ENCODE measurements around the gene SLC45A1. TPM values are rescaled to one million over a fixed set of nuclear protein-coding genes. Genes with fewer than 3 reads are reported as not detected.

The SLC45A1 gene
- total and polyA plus RNA-seq, 9 of the 15 experiments (the other 6 are each of a cell fraction or from before 2014, with no cell fraction given) = not detected

GRCh38 chr1:8337776-8338525 lies 20.0 kb downstream of the SLC45A1 start:
- POLR2A ChIA-PET = no interaction called here

More at GRCh38 chr1:8337776-8338525, 20.0 kb downstream of the SLC45A1 start:
- intact Hi-C loops (cut with micrococcal nuclease) (no loop called here), in situ Hi-C loops (cut with MboI) (no loop called here)
- CTCF ChIA-PET (ENCODE audit: low intra/inter-chr PET ratio) = interaction anchor here (0.6 kb wide), 1 partner anchor 10 kb away, joined by 3 read pairs; no protein-coding TSS in a partner anchor
- no peaks in the 10 kb centered on the region for H3K9me1 ChIP-seq (ENCODE audit: control insufficient read depth, insufficient read depth, low read length)
- H3K4me1 ChIP-seq (replicated peaks in 1 of 2; ENCODE audit: control insufficient read depth in 2 of 2, insufficient read depth in 2 of 2, low read length in 2 of 2) = peaks cover 0 to 5% of the 10 kb centered on the region in 2 experiments; a peak in 1 of 5 replicates
- FAIRE-seq (no peak), ATAC-seq (no peak), DNase-seq (ENCODE audit: extremely low read depth in 1 of 4, low spot score in 3 of 4) (no peak)
- BruUV-seq (replicated peaks) = no TSS peak
- no peaks in the 10 kb centered on the region for H3K36me3 ChIP-seq (ENCODE audit: control insufficient read depth, insufficient read depth, low read length)
- no peak overlapping the region for H3K27ac ChIP-seq (ENCODE audit: extremely low read depth, low read depth, low read length)
- no peak overlapping the region for H3K4me3 ChIP-seq
- no peaks in the 10 kb centered on the region for H3K9me3 ChIP-seq (replicated peaks; ENCODE audit: control insufficient read depth, insufficient read depth, low read depth, low read length)
- H4K20me1 ChIP-seq (replicated peaks; ENCODE audit: control insufficient read depth, insufficient read depth, low read length) = no peaks in the 10 kb centered on the region; the same call in 1 of the 2 replicates
- H3K27me3 ChIP-seq (ENCODE audit: control insufficient read depth in 2 of 2, insufficient read depth in 2 of 2, low read length in 2 of 2) = peaks cover 56 to 81% of the 10 kb centered on the region in 2 experiments
- no peak overlapping the region for H2AFZ ChIP-seq (ENCODE audit: low read depth, low read length)
- no peaks in the 10 kb centered on the region for H3K79me2 ChIP-seq (ENCODE audit: control insufficient read depth, insufficient read depth, low read length)
- no peak overlapping the region for H3K9ac ChIP-seq (ENCODE audit: insufficient read depth in 1 of 2, low read depth in 2 of 2, low read length in 2 of 2)
- WGBS (ENCODE audit: insufficient coverage, low coverage, missing lambda C conversion rate) = 12% methylated on average over 25 of the region's 25 CpGs
- H3K4me2 ChIP-seq (ENCODE audit: insufficient read depth, low read length) = no peak overlapping the region
- no peak for TF ChIP-seq HDGF (IDR thresholded peaks at IDR 0.05)
- no peak for TF ChIP-seq MNT (conservative IDR thresholded peaks at IDR 0.05)
- no peak for TF ChIP-seq ZBED1 (IDR thresholded peaks at IDR 0.05)
- no peak for TF ChIP-seq ZNF41 (CRISPR knock-in tag; conservative IDR thresholded peaks at IDR 0.05)
- TF ChIP-seq ZNF766 (CRISPR knock-in tag; conservative IDR thresholded peaks at IDR 0.05) = no peak
- no peak for TF ChIP-seq NFIX (CRISPR knock-in tag; IDR thresholded peaks at IDR 0.05; ENCODE audit: low read depth)
- TF ChIP-seq NONO (IDR thresholded peaks at IDR 0.05; ENCODE audit: low read depth in 2 of 2, low read length in 1 of 2) = no peak
- TF ChIP-seq ZNF239 (CRISPR knock-in tag; IDR thresholded peaks at IDR 0.05) = no peak
- TF ChIP-seq HMGN3 (IDR thresholded peaks at IDR 0.05; ENCODE audit: borderline replicate concordance, extremely low read depth, insufficient read length, low read depth, low read length) = no peak
- no peak for TF ChIP-seq PRDM10 (IDR thresholded peaks at IDR 0.05; ENCODE audit: partially characterized antibody)
- no peak for TF ChIP-seq ATF3 (IDR thresholded peaks at IDR 0.05)
- TF ChIP-seq ATF3 (CRISPR knock-in tag; conservative IDR thresholded peaks at IDR 0.05) = no peak
- no peak for TF ChIP-seq ZNF511 (CRISPR knock-in tag; IDR thresholded peaks at IDR 0.05)

All from K562 (cell line).